Common myeloid progenitor, CD34-positive (primary cell): Measurements from ENCODE around the gene DHCR24. TPM values are rescaled to one million over a fixed set of nuclear protein-coding genes. Genes with fewer than 3 reads are reported as not detected.
"Not testable (repeated sequence)": the region's sequence is repeated elsewhere in the genome, so short reads cannot be mapped to it uniquely, and the experiment has no call there.

Experiments used
- CTCF ChIA-PET: fragments of 350-600 bp; sonication (Branson Sonifier 250); formaldehyde crosslinking; loops from one replicate; lab custom pipeline; 2021; ENCODE audit warnings: antibody characterized with exemption; lab: Charles Lee
- POLR2A ChIA-PET: fragments of 350-600 bp; sonication (Branson Sonifier 250); formaldehyde crosslinking; loops from one replicate; lab custom pipeline; 2021; ENCODE audit warnings: antibody characterized with exemption; lab: Charles Lee
- DNase-seq, 3 donors: peaks; one replicate each; pipeline versions ENCODE4 v3.0.0 to v3.0.0-alpha.2; 2013
- H3K27ac ChIP-seq, 2 experiments: 1 replicate in 1 of 2; 2 replicates in 1 of 2; pipeline ENCODE4 v1.7.0; 2013; ENCODE audit warnings: inconsistent platforms in 2 of 2, low read length in 2 of 2, mild to moderate bottlenecking in 2 of 2, low read depth in 1 of 2, moderate library complexity in 1 of 2; ENCODE audit not compliant: severe bottlenecking in 2 of 2, insufficient read depth in 1 of 2, poor library complexity in 1 of 2
- H3K27me3 ChIP-seq, 5 experiments: replicated peaks in 2 of 5; 1 replicate in 3 of 5; 2 replicates in 2 of 5; pipeline versions ENCODE4 v1.6.1 to v1.7.0; 2013; ENCODE audit warnings: low read length in 4 of 5, mild to moderate bottlenecking in 2 of 5, moderate library complexity in 2 of 5, inconsistent platforms in 1 of 5; ENCODE audit not compliant: insufficient read depth in 5 of 5, control insufficient read depth in 4 of 5
- H3K36me3 ChIP-seq, 4 experiments: 1 replicate in 2 of 4; 2 replicates in 2 of 4; pipeline versions ENCODE4 v1.6.1 to v1.7.0; 2013; ENCODE audit warnings: low read length in 3 of 4, control low read depth in 1 of 4, mild to moderate bottlenecking in 1 of 4; ENCODE audit not compliant: control insufficient read depth in 4 of 4, insufficient read depth in 4 of 4
- H3K4me1 ChIP-seq, 4 experiments: 1 replicate in 3 of 4; 2 replicates in 1 of 4; pipeline versions ENCODE4 v1.6.1 to v1.7.1; 2013; ENCODE audit warnings: low read length in 3 of 4, mild to moderate bottlenecking in 3 of 4, control low read depth in 1 of 4, inconsistent platforms in 1 of 4, moderate library complexity in 1 of 4; ENCODE audit not compliant: control insufficient read depth in 4 of 4, insufficient read depth in 4 of 4; ENCODE audit errors: control extremely low read depth in 1 of 4
- H3K4me3 ChIP-seq, 7 experiments: 1 replicate in 4 of 7; 2 replicates in 3 of 7; pipeline versions ENCODE4 v1.5.1 to v1.7.0; 2013; ENCODE audit warnings: mild to moderate bottlenecking in 7 of 7, low read length in 6 of 7, moderate library complexity in 6 of 7, inconsistent platforms in 2 of 7, low read depth in 2 of 7, control low read depth in 1 of 7; ENCODE audit not compliant: insufficient read depth in 4 of 7, control insufficient read depth in 1 of 7; ENCODE audit errors: extremely low read depth in 1 of 7
- H3K9me3 ChIP-seq, 5 experiments: 1 replicate in 4 of 5; 2 replicates in 1 of 5; pipeline versions ENCODE4 v1.6.1 to v1.7.1; 2013; ENCODE audit warnings: low read length in 4 of 5, mild to moderate bottlenecking in 2 of 5, inconsistent platforms in 1 of 5, low read depth in 1 of 5, moderate library complexity in 1 of 5; ENCODE audit not compliant: control insufficient read depth in 4 of 5, insufficient read depth in 2 of 5; ENCODE audit errors: control extremely low read depth in 1 of 5
- WGBS: methylation state at CpG from one replicate; pipeline ENCODE4 v1.1.5; 2013; ENCODE audit not compliant: insufficient coverage; 5-methylcytosine and 5-hydroxymethylcytosine counted together
- polyA plus RNA-seq: library from polyadenylated mRNA; unstranded; fragments of 120-200 nt; gene quantifications from one replicate; pipeline ENCODE4 v1.2.1, GENCODE V29; 2013

DHCR24 gene
- 20.7 TPM for polyA plus RNA-seq

GRCh38 chr1:54886724-54887664, at the start of gene DHCR24:
DHCR24 (minus strand) TSS chr1:54887195; CDS start chr1:54887119, 76 bp downstream.
- ChIA-PET POLR2A (interaction anchor here (0.6 kb wide), 1 partner anchor 1691 kb away, joined by 3 read pairs; no protein-coding TSS in a partner anchor), CTCF (interaction anchor here (1.4 to 1.5 kb wide), 2 partner anchors 58 kb away, joined by 3 to 4 read pairs; no protein-coding TSS in a partner anchor)
- H3K9me3 ChIP-seq, result no peaks in the 10 kb centered on the region
- peak; percentile 65 to 85 (median 73) for DNase-seq
- no peak within 1 kb of the TSS for H3K27ac ChIP-seq
- H3K4me1 ChIP-seq, result peaks cover 0 to 41% (median 20%) of the 10 kb centered on the region in 4 experiments
- H3K27me3 ChIP-seq, result peaks cover 0 to 11% (median 2%) of the 10 kb centered on the region in 5 experiments
- under 1% methylated on average over 79 of the region's 109 CpGs for WGBS
- peaks cover 0 to 39% (median 6%) of the 10 kb centered on the region in 4 experiments for H3K36me3 ChIP-seq
- H3K4me3 ChIP-seq, result peak within 1 kb of the TSS; percentile 39 to 94 (median 76)

GRCh38 chr1:54936791-54937190, 49.8 kb upstream of the DHCR24 start:
- Histone ChIP-seq H3K27ac (no peak overlapping the region), H3K4me1 (peaks cover 0 to 3% (median 0%) of the 10 kb centered on the region in 4 experiments), H3K36me3 (no peaks in the 10 kb centered on the region), H3K27me3 (no peaks in the 10 kb centered on the region), H3K4me3 (no peak overlapping the region), H3K9me3 (no peaks in the 10 kb centered on the region)
- ChIA-PET CTCF (no interaction called here), POLR2A (no interaction called here)
- WGBS, result 100% methylated on average over 4 of the region's 4 CpGs
- DNase-seq, result no peak

GRCh38 chr1:54934869-54935268, 47.9 kb upstream of the DHCR24 start:
- peaks cover 0 to 3% (median 0%) of the 10 kb centered on the region in 4 experiments for H3K4me1 ChIP-seq
- POLR2A ChIA-PET, result interaction anchor here (0.6 kb wide), 1 partner anchor 10 kb away, joined by 3 read pairs; no protein-coding TSS in a partner anchor
- H3K4me3 ChIP-seq, result no peak overlapping the region
- H3K9me3 ChIP-seq, result no peaks in the 10 kb centered on the region
- DNase-seq, result no peak
- no peaks in the 10 kb centered on the region for H3K27me3 ChIP-seq
- CTCF ChIA-PET, result interaction anchor here (2.6 kb wide), 1 partner anchor 11 kb away, joined by 14 read pairs; no protein-coding TSS in a partner anchor
- H3K27ac ChIP-seq, result no peak overlapping the region
- no peaks in the 10 kb centered on the region for H3K36me3 ChIP-seq

- H3K4me1 ChIP-seq, H3K36me3 ChIP-seq, H3K9me3 ChIP-seq, H3K4me3 ChIP-seq, H3K27me3 ChIP-seq, H3K27ac ChIP-seq, DNase-seq, POLR2A ChIA-PET: not testable (repeated sequence)
- 97% methylated on average over 5 of the region's 6 CpGs for WGBS
- CTCF ChIA-PET, result interaction anchor here (2.6 kb wide), 1 partner anchor 12 kb away, joined by 14 read pairs; no protein-coding TSS in a partner anchor
Measured at GRCh38 chr1:54934081-54934480, 47.1 kb upstream of the DHCR24 start.

GRCh38 chr1:54931275-54931840, 44.4 kb upstream of the DHCR24 start:
- CTCF ChIA-PET, result interaction anchor here (0.7 to 3.9 kb wide), 3 partner anchors 15 to 91 kb away, joined by 3 to 29 read pairs (median 4); no protein-coding TSS in a partner anchor
- no peak for DNase-seq
- no peaks in the 10 kb centered on the region for H3K36me3 ChIP-seq
- no peak overlapping the region for H3K4me3 ChIP-seq
- no peak overlapping the region for H3K27ac ChIP-seq
- H3K9me3 ChIP-seq, result no peaks in the 10 kb centered on the region
- POLR2A ChIA-PET, result no interaction called here
- H3K27me3 ChIP-seq, result no peaks in the 10 kb centered on the region
- 100% methylated on average over 1 of the region's 1 CpG for WGBS
- H3K4me1 ChIP-seq, result no peaks in the 10 kb centered on the region

GRCh38 chr1:54929700-54930099, 42.7 kb upstream of the DHCR24 start:
- DNase-seq, result no peak
- Histone ChIP-seq H3K9me3 (no peaks in the 10 kb centered on the region), H3K4me3 (no peak overlapping the region), H3K27me3 (no peaks in the 10 kb centered on the region), H3K36me3 (no peaks in the 10 kb centered on the region), H3K27ac (no peak overlapping the region), H3K4me1 (no peaks in the 10 kb centered on the region)
- CTCF ChIA-PET, result interaction anchor here (1.6 to 3.9 kb wide), 2 partner anchors 11 to 16 kb away, joined by 3 to 29 read pairs; no protein-coding TSS in a partner anchor
- POLR2A ChIA-PET, result no interaction called here
